ENCODE results near the gene GLYATL1B.
A peak's percentile ranks its signal among the peaks of the same experiment; 100 is the strongest.
"Not testable (repeated sequence)": the region's sequence is repeated elsewhere in the genome, so short reads cannot be mapped to it uniquely, and the experiment has no call there.

The GLYATL1B gene

DNA sequence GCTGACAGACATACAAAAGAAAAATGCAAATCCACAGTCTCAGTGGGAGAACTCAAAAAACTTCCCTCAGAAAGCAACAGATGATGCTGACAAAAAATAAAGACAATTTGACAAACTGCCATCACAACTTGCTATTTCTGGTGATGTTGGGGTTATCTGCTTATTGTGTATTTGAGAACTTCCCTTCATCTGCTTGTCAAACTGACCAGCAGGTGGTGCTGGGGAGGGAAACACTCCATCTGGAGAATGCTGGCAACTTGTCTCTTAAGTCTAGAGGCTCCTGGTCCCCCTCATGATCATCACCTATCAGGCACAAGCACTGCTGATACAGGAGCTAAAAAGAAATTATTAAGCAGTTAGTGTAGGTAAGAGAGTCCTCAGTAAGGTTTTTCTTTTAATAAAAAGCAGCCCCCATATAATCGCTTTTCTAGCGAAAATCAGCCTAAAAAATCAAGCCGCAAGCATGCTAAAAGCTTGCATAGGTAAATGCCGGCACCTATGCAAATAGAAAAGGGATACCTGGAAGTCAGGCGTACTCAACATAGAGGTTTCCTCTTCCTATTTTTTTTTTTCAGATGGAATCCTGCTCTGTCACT is 11.1 kb downstream of the GLYATL1B start:
- peak in 1 of 2 experiments; percentile 5 for DNase-seq

DNA sequence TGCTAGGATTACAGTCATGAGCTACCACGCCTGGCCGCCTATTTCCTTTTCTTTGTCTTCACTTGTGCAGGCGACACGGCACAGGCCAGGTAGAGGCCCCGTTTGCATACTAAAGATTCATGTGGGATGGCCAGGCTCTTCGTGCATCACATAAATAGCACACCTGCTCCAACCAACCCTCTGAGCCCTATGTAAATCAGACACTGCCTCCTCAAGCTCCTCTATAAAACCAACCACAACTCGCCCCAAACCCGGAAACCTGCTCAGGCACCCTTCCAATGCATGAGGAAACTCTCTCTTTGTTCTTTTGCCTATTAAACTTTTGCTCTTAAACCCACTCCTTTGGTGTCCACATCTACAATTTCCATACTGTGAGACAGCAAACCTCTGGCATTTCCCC is 11.8 kb downstream of the GLYATL1B start:
- not testable (repeated sequence) for DNase-seq

DNA sequence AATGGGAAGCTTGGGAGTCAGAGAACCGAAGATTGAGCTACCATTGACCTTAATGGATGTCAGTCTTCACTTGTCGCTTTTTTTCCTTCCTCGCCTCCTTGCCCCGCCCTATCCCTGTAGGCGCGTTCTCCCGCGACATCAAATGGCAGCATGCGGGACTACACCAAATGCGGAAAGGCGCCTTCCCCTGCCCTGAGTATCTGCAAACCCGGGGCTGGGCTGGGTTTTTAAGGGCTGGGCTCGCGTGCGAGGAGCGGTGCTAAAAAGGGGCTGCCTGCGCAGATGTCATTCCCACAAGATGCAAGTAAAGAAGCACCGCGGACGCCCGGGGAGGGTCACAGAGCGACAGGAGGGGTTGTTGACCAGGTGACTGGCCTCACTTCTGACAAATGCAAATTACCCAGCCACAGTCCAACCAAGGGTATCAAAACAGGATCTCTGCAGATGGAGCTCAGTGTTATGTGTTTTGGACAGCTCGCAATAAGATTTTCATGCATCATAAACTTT is 16.2 kb downstream of the GLYATL1B start:
- DNase-seq = no peak

DNA sequence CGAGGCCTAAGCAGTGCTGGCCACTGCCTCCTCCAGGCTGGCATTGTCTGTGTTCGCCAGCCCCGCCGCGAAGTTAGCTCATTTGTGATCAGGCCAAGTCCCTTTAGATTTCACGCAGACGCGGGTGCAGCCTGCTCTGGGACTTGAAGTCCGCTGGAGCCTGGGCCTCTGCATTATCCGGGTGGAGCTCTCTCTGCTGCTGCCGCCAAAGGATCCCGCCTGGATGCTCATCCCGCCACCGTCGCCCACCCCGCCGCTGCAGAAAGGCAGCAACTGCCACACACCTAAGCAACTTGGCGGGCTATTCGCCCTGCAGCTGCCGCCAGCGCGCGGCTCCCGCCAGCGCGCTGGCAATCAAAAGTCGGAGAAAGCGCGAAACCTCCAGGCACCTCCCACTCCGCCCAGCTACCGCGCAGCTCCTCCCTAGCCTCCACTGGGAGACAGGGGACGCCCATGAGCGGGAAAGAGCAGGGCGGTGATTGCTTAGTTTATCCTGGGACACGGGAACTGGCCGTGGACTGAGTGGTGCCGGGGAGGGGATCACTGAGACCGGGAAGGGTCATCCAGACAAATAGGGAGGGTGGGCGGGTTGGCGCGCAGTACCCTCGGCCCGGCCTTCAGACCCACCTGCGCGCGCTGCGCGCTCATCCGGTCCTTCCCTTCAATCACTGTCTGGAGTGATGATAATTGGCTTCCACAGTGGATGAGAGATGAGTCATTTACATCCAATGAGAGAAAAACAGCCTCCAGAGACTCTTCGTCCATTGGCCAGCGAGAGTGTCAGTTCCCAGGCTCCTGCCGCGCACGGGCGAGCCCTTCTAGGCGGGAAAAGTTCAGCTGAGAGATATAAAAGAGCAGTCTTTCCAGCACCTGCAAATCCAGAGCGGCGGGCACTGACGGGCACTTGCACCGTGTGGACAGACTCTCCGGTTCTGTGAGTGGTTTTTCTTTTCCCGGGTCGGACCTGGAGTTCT is 20.5 kb downstream of the GLYATL1B start, which contains the start of gene FAM111B:
Gene FAM111B (plus strand): TSS at position 875 of the 974 bp plus-strand sequence. CDS start 2,389 bp downstream, outside the sequence.
- peak; percentile 83 to 86 for DNase-seq

DNA sequence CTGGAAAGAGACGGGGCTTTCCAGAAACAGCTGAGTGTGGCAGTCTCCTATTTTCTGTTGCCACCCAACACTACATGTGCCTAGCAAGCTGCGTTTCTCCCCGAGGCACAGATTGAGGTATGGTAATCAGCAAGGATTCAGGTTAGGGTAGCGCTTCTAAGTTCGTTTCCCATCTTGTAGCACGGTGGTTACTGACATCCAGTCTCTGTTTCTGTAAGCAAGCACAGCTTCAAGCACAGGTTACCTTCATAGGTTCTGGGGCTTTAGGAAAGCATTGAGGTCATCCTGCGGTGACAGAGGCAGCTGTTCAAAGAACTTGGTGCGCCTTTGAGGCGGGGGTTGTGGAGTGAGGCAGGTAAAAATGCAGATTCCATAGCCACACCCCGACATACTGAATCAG is 21.6 kb downstream of the GLYATL1B start:
- not testable (repeated sequence) for DNase-seq

DNA sequence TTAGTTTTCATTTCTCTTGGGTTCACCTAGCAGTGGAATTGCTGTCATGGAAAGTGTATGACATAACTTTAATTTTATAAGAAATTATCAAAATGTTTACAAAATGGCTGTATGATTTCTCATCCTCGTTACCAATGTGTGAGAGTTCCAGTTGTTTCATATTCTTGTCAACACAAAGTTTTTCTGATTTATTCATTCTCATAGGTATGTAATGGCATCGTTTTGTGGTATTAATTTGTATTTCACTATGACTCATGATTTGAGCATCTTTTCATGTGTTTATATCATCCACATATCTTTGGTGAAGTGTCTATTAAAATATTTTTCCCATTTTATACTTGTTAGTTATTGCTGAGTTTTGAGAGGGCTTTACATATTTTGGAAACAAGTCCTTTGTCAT is 26.4 kb downstream of the GLYATL1B start:
- DNase-seq = no peak

DNA sequence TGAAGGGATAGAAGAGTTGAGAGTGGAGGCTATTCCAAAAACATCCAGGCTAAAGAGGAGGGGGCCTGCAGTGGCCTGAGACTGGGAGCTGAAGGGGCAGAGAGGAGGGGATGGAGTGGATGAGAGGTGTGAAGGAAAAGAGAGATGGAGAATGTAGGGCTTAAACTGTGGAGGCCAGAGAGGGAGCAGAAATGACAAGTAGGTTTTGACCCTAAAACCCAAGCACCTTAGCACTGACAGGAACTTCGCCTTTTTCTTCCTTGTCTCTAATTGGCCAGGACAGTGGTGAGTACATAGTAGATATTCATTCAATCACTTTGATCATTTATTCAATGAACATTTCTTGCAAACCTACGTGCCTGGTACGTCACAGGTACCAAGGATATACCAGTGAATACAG is 28.2 kb downstream of the GLYATL1B start:
- DNase-seq = no peak

DNA sequence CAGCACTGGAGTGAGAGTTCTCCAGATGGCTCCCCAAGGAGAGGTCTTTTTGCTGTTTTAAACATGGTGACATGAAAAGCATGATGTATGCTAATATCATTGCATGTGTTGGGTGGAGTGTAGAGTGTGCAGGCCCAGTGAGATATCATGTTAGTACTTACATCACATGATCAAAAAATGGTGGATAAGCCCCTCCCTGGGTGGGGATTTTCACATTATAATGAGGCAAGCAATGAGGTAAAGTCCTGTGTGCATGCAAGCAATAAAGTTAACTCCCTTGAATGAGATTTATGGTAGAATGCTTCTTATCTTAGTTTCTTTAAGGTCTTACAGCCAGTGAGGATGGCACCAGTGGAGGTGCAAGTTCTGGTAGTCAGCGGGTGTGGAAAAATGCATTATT is 29.4 kb downstream of the GLYATL1B start:
- DNase-seq = no peak

DNA sequence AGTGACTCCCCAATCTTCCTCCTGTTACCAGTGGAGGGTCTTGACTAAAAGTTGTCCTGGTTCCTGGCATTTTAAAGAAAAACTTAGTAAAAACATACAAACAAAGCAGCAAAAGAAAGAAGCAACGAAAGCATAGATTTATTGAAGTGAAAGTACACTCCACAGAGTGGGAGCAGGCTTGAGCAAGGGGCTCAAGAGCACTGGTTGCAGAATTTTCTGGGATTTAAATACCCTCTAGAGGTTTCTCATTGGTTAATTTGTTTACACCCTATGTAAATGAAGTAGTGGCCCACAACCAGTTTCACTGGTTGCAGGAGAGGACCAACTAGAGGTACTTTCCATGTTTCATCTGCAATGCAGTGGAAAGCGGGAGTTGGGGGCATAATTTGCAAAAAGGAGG is 31.7 kb downstream of the GLYATL1B start:
- DNase-seq = no peak

DNA sequence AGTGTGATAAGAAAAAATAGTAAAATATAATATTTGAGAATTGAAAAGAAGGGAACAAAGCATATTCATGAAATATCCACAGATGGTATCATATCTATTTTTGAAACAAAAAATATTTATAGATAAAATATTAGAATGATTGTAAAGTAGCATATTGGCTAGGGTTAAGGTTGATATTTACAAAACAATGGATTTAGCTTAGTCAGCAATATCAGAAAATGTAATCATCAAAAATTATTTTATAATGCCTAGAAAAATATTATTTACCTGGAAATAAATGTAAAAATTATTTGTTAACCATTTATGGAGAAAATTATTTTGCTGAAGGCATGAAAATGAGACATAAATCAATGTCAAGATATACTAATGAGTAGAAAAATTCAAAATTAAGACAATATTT is 33.7 kb downstream of the GLYATL1B start:
- DNase-seq = no peak

DNA sequence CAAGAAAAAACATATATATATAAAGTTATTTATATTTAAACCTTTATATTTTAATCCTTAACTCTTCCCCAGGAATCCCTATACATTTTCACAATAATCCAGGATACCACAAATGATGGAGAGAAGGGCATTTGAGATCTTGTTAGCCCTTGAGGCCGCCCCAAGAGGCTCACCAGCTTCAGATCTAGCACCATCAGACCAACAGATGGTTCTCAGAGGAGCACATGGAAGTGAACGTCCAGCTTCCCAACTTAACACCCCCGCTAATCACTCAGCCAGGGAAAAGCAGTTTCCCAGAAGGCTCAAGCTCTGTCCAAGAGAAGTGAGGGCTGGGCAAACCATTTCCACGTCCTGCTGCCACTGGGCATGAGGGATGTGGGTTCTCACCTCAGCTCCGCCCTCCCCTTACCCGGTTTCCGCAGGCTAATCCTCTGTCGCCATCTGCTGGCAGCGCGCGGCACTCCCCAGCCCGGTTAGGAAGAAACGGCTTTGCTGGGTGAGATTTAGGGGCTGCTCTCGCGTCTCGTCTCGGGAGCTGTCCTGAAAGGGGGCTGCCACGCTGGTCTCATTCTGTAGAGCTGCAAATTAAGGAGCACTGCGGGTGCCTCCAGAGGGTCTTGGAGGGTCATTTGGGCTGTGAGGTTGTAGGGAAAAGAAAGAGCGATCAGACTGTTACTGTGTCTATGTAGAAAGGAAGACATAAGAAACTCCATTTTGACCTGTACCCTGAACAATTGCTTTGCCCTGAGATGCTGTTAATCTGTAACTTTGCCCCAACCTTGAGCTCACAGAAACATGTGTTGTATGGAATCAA is 49.7 kb downstream of the GLYATL1B start:
- peak in 1 of 2 experiments; percentile 18 for DNase-seq

DNA sequence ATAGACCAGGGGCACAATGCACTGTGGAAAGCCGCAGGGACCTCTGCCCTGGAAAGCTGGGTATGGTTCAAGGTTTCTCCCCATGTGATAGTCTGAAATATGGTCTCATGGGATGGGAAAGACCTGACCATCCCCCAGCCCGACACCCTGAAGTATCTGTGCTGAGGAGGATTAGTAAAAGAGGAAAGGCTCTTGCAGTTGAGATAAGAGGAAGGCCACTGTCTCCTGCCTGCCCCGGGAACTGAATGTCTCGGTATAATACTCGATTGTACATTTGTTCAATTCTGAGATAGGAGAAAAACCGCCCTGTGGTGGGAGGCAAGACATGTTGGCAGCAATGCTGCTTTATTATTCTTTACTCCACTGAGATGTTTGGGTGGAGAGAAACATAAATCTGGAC is 50.4 kb downstream of the GLYATL1B start:
- DNase-seq = not testable (repeated sequence)

DNA sequence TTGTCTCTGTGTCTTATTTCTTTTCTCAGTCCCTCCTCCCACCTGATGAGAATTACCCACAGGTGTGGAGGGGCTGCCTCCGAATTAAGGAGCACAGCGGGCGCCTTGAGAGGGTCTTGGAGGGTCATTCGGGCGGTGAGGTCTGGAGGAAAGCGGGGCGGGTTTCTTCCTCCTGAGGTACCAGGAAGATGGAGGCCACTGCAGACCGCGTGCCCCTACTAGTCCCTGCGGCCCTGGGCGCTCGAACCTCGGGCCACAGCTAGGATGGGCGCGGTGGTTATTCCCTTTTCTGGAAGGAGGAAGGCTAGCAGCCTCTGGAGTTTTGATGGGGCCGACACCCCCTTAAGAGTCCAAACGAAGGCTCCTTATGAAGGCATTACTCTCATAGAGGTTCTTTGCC is 51.1 kb downstream of the GLYATL1B start:
- DNase-seq = no peak

DNA sequence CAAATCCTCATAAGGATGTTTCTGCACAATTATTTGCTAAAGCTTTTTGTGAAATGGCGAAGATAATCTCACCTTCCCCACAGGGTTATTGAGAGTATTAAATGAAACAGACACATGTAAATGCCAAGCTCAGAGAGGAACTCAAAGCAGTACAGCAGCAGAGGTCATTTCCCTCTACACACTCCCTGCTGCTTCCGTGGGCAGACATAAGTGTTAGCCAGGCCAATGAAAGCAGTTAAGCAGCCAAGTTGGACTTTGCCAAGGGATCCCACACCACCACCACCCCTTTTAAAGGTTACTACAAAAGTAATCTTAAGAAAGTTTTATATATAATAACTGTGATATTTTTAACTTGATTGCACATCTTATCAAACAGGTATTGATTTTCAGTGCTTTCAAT is 52.5 kb downstream of the GLYATL1B start:
- no peak for DNase-seq

DNA sequence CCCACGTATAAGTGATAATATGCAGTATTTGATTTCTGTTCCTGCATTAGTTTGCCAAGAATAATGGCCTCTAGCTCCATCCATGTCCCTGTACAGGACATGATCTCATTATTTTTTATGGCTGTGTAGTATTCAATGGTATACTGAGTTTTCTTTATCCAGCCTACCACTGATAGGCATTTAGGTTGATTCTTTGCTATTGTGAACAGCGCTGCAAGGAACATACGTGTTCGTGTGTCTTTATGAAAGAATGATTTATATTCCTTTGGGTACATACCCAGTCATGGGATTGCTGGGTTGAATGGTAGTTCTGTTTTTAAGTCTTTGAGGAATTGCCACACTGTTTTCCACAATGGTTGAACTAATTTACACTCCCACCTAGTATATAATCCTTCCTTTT is 55.1 kb downstream of the GLYATL1B start:
- no peak for DNase-seq

DNA sequence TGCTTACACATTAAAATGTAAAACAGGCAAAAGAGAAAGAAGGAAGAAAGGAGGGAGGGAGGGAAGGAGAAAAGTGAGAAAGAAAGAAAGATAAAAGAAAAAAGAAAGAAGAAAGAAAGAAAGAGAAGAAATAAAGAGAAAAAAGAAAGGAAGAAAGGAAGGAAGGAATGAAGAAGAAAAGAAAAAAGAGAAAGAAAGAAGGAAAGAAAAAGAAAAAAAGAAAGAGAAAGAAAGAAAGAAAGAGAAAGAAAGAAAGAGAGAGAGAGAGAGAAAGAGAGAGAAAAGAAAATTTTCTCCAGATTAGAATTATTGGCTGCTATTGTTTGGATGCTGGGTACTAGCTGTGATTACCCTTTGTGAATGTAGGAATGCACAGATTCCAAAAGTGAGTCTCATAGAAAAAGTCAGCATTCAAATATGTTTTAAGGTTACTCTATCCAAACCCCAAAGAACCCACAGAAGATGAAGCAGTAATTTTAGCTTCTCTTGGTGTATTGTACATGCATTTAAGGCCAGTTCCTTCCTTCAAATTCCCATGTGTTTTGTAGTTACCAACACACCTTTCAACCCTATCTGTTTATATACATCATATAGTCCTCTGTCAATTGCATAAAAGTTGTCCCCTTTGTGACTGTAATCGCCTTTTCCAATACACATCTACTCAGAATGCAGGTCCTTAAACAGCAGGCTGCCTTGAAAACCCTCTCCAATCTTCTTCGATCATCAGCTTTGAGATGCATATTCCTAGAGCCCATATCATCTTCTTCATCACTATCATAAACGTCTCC is 55.8 kb downstream of the GLYATL1B start:
- DNase-seq = no peak

DNA sequence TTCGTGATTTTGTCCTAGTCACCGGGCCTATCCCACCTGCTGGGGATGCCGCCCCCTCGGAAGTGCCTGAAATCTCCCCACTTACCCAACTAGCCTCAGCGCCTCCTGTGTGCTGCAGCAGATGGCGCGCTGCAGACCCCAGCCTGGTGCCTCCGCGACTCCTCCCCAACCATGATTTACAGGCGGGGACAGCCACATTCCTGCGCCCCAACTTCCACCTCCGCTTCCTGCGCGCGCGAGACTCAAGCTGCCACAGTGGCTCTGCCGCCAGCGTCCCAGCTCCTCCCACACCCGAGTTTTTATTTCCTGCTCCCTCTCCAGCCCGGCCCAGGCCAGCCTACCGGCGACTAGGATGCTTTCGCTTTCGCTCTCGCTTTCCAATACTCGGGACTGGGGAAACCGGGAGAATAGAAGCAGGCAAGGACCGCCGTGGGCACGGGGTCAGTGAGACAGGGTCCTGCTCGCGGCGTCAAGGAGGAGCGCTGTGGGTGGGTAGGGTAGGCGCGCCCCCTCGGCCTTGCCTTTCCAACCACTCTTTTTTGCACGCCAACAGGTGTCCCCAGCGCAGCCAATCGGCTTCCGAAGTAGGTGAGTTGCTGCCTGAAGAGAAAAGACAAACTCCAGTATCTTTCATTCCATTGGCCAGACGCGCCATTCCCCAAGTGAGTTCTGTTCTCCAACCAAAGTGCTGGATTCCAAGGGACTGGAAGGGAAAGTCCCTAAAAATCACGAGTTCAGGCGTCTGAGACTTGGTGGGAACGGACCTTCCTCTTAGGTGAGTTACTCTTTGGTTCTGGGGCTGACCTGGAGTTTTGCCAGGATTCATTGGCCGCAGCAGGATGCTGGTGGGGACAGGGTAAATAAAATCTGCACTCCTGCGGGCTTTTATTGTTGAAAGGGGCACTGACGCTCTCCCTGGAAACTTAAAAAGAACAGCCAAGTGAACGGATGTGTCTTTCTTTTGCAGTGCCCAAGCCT is 56.7 kb downstream of the GLYATL1B start, which contains the start of gene FAM111A:
Gene FAM111A (plus strand): TSS at position 327 of the 978 bp plus-strand sequence. CDS start 6,017 bp downstream, outside the sequence.
- DNase-seq = peak; percentile 61 to 83

DNA sequence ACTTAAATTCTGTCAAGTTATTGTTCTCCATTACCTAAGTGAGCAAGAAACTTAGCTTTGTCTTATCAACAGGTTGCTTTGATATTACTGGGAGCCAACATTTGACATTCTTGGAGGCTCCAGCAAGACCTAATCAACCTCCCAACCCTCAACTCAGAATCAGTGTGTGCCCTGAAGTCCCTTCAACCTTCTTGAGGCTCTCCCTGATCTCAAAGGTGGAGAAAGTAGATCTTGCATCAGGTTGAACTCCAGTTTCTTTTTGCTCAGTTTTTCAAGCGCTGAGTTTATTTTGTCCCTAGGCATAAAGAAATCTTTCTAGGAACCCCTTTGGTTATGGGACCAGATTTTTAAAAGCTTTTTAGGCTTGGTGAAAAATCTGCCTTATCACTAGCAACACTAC is 58.0 kb downstream of the GLYATL1B start:
- DNase-seq = no peak

All from NCI-H187 (cell line).